Measurements from ENCODE around the gene PSME4. TPM values are rescaled to one million over a fixed set of nuclear protein-coding genes. Genes with fewer than 3 reads are reported as not detected.

The PSME4 gene
- polyA plus RNA-seq, 4 donors, result 19.9 to 24.2 (median 20.7) TPM

GRCh38 chr2:53881986-53882385 is 88.8 kb downstream of the PSME4 start:
- Histone ChIP-seq H3K4me3 (ENCODE audit: low read depth in 1 of 3, low read length in 3 of 3) (no peak overlapping the region), H3K36me3 (ENCODE audit: control insufficient read depth in 3 of 3, insufficient read depth in 2 of 3, low read depth in 1 of 3, low read length in 3 of 3) (peaks cover 2 to 19% (median 18%) of the 10 kb centered on the region in 3 donors), H3K9me3 (ENCODE audit: control insufficient read depth in 2 of 2, insufficient read depth in 1 of 2, low read depth in 1 of 2, low read length in 1 of 2) (no peaks in the 10 kb centered on the region), H3K27ac (ENCODE audit: low read depth in 1 of 3, low read length in 2 of 3) (no peak overlapping the region), H3K4me1 (ENCODE audit: control insufficient read depth in 3 of 3, insufficient read depth in 2 of 3, low read depth in 1 of 3, low read length in 2 of 3) (no peaks in the 10 kb centered on the region), H3K27me3 (ENCODE audit: control insufficient read depth in 3 of 3, insufficient read depth in 3 of 3, low read length in 3 of 3) (no peaks in the 10 kb centered on the region)
- DNase-seq, result no peak
- no peak for FAIRE-seq

- Histone ChIP-seq H3K27ac (ENCODE audit: low read depth in 1 of 3, low read length in 2 of 3) (no peak overlapping the region), H3K9me3 (ENCODE audit: control insufficient read depth in 2 of 2, insufficient read depth in 1 of 2, low read depth in 1 of 2, low read length in 1 of 2) (no peaks in the 10 kb centered on the region), H3K36me3 (ENCODE audit: control insufficient read depth in 3 of 3, insufficient read depth in 2 of 3, low read depth in 1 of 3, low read length in 3 of 3) (peaks cover 2 to 20% (median 19%) of the 10 kb centered on the region in 3 donors), H3K4me3 (ENCODE audit: low read depth in 1 of 3, low read length in 3 of 3) (no peak overlapping the region), H3K27me3 (ENCODE audit: control insufficient read depth in 3 of 3, insufficient read depth in 3 of 3, low read length in 3 of 3) (no peaks in the 10 kb centered on the region), H3K4me1 (ENCODE audit: control insufficient read depth in 3 of 3, insufficient read depth in 2 of 3, low read depth in 1 of 3, low read length in 2 of 3) (no peaks in the 10 kb centered on the region)
- no peak for DNase-seq
- 95% methylated on average over 2 of the region's 2 CpGs for WGBS, 3 donors
- no peak for FAIRE-seq
These were observed 89.4 kb downstream of the PSME4 start for GRCh38 chr2:53881360-53881759.

- no peaks in the 10 kb centered on the region for H3K4me1 ChIP-seq (ENCODE audit: control insufficient read depth in 3 of 3, insufficient read depth in 2 of 3, low read depth in 1 of 3, low read length in 2 of 3)
- H3K36me3 ChIP-seq (ENCODE audit: control insufficient read depth in 3 of 3, insufficient read depth in 2 of 3, low read depth in 1 of 3, low read length in 3 of 3), result peaks cover 2 to 16% (median 16%) of the 10 kb centered on the region in 3 donors
- DNase-seq (no peak), FAIRE-seq (no peak)
- WGBS, 3 donors, result 85 to 96% (median 90%) methylated on average over 3 of the region's 3 CpGs
- H3K27ac ChIP-seq (ENCODE audit: low read depth in 1 of 3, low read length in 2 of 3), result no peak overlapping the region
- no peaks in the 10 kb centered on the region for H3K27me3 ChIP-seq (ENCODE audit: control insufficient read depth in 3 of 3, insufficient read depth in 3 of 3, low read length in 3 of 3)
- no peak overlapping the region for H3K4me3 ChIP-seq (ENCODE audit: low read depth in 1 of 3, low read length in 3 of 3)
- H3K9me3 ChIP-seq (ENCODE audit: control insufficient read depth in 2 of 2, insufficient read depth in 1 of 2, low read depth in 1 of 2, low read length in 1 of 2), result no peaks in the 10 kb centered on the region
These were observed 90.0 kb downstream of the PSME4 start for GRCh38 chr2:53880756-53881155.

- H3K36me3 ChIP-seq (ENCODE audit: control insufficient read depth in 3 of 3, insufficient read depth in 2 of 3, low read depth in 1 of 3, low read length in 3 of 3), result peaks cover 2 to 20% (median 18%) of the 10 kb centered on the region in 3 donors
- 95 to 99% (median 97%) methylated on average over 2 of the region's 2 CpGs for WGBS, 3 donors
- FAIRE-seq, result no peak
These were observed 93.2 kb downstream of the PSME4 start for GRCh38 chr2:53877556-53877955.

GRCh38 chr2:53877112-53877511 is 93.7 kb downstream of the PSME4 start:
- H3K4me3 ChIP-seq (ENCODE audit: low read depth in 1 of 3, low read length in 3 of 3), result no peak overlapping the region
- 48 to 61% (median 55%) methylated on average over 1 of the region's 1 CpG for WGBS, 3 donors

More at GRCh38 chr2:53877556-53877955, 93.2 kb downstream of the PSME4 start:
- Histone ChIP-seq H3K9me3 (ENCODE audit: control insufficient read depth in 2 of 2, insufficient read depth in 1 of 2, low read depth in 1 of 2, low read length in 1 of 2) (no peaks in the 10 kb centered on the region), H3K4me3 (ENCODE audit: low read depth in 1 of 3, low read length in 3 of 3) (no peak overlapping the region), H3K27ac (ENCODE audit: low read depth in 1 of 3, low read length in 2 of 3) (no peak overlapping the region), H3K27me3 (ENCODE audit: control insufficient read depth in 3 of 3, insufficient read depth in 3 of 3, low read length in 3 of 3) (no peaks in the 10 kb centered on the region), H3K4me1 (ENCODE audit: control insufficient read depth in 3 of 3, insufficient read depth in 2 of 3, low read depth in 1 of 3, low read length in 2 of 3) (no peaks in the 10 kb centered on the region)
- DNase-seq, result no peak

GRCh38 chr2:53874401-53874950 is 96.3 kb downstream of the PSME4 start:
- peaks cover 2 to 20% (median 14%) of the 10 kb centered on the region in 3 donors for H3K36me3 ChIP-seq (ENCODE audit: control insufficient read depth in 3 of 3, insufficient read depth in 2 of 3, low read depth in 1 of 3, low read length in 3 of 3)
- no peaks in the 10 kb centered on the region for H3K27me3 ChIP-seq (ENCODE audit: control insufficient read depth in 3 of 3, insufficient read depth in 3 of 3, low read length in 3 of 3)
- DNase-seq, result no peak
- H3K4me1 ChIP-seq (ENCODE audit: control insufficient read depth in 3 of 3, insufficient read depth in 2 of 3, low read depth in 1 of 3, low read length in 2 of 3), result no peaks in the 10 kb centered on the region
- FAIRE-seq, result no peak
- no peaks in the 10 kb centered on the region for H3K9me3 ChIP-seq (ENCODE audit: control insufficient read depth in 2 of 2, insufficient read depth in 1 of 2, low read depth in 1 of 2, low read length in 1 of 2)
- H3K27ac ChIP-seq (ENCODE audit: low read depth in 1 of 3, low read length in 2 of 3), result no peak overlapping the region
- no peak overlapping the region for H3K4me3 ChIP-seq (ENCODE audit: low read depth in 1 of 3, low read length in 3 of 3)
- 91 to 95% (median 95%) methylated on average over 7 of the region's 7 CpGs for WGBS, 3 donors

More at GRCh38 chr2:53877112-53877511, 93.7 kb downstream of the PSME4 start:
- H3K36me3 ChIP-seq (ENCODE audit: control insufficient read depth in 3 of 3, insufficient read depth in 2 of 3, low read depth in 1 of 3, low read length in 3 of 3), result peaks cover 2 to 21% (median 17%) of the 10 kb centered on the region in 3 donors
- H3K27me3 ChIP-seq (ENCODE audit: control insufficient read depth in 3 of 3, insufficient read depth in 3 of 3, low read length in 3 of 3), result no peaks in the 10 kb centered on the region
- DNase-seq (no peak), FAIRE-seq (no peak)
- H3K9me3 ChIP-seq (ENCODE audit: control insufficient read depth in 2 of 2, insufficient read depth in 1 of 2, low read depth in 1 of 2, low read length in 1 of 2), result no peaks in the 10 kb centered on the region
- no peaks in the 10 kb centered on the region for H3K4me1 ChIP-seq (ENCODE audit: control insufficient read depth in 3 of 3, insufficient read depth in 2 of 3, low read depth in 1 of 3, low read length in 2 of 3)
- no peak overlapping the region for H3K27ac ChIP-seq (ENCODE audit: low read depth in 1 of 3, low read length in 2 of 3)

GRCh38 chr2:53867773-53868172 is 103.0 kb downstream of the PSME4 start:
- 95 to 98% (median 95%) methylated on average over 2 of the region's 2 CpGs for WGBS, 3 donors
- Histone ChIP-seq H3K4me3 (ENCODE audit: low read depth in 1 of 3, low read length in 3 of 3) (no peak overlapping the region), H3K27ac (ENCODE audit: low read depth in 1 of 3, low read length in 2 of 3) (no peak overlapping the region), H3K36me3 (ENCODE audit: control insufficient read depth in 3 of 3, insufficient read depth in 2 of 3, low read depth in 1 of 3, low read length in 3 of 3) (peaks cover 8 to 25% (median 9%) of the 10 kb centered on the region in 3 donors), H3K9me3 (ENCODE audit: control insufficient read depth in 2 of 2, insufficient read depth in 1 of 2, low read depth in 1 of 2, low read length in 1 of 2) (no peaks in the 10 kb centered on the region), H3K27me3 (ENCODE audit: control insufficient read depth in 3 of 3, insufficient read depth in 3 of 3, low read length in 3 of 3) (no peaks in the 10 kb centered on the region), H3K4me1 (ENCODE audit: control insufficient read depth in 3 of 3, insufficient read depth in 2 of 3, low read depth in 1 of 3, low read length in 2 of 3) (no peaks in the 10 kb centered on the region)
- FAIRE-seq (no peak), DNase-seq (no peak)

GRCh38 chr2:53867169-53867568 is 103.6 kb downstream of the PSME4 start:
- FAIRE-seq (no peak), DNase-seq (no peak)
- H3K9me3 ChIP-seq (ENCODE audit: control insufficient read depth in 2 of 2, insufficient read depth in 1 of 2, low read depth in 1 of 2, low read length in 1 of 2), result no peaks in the 10 kb centered on the region
- H3K27ac ChIP-seq (ENCODE audit: low read depth in 1 of 3, low read length in 2 of 3), result no peak overlapping the region
- no peaks in the 10 kb centered on the region for H3K27me3 ChIP-seq (ENCODE audit: control insufficient read depth in 3 of 3, insufficient read depth in 3 of 3, low read length in 3 of 3)
- no peak overlapping the region for H3K4me3 ChIP-seq (ENCODE audit: low read depth in 1 of 3, low read length in 3 of 3)
- peaks cover 8 to 21% (median 11%) of the 10 kb centered on the region in 3 donors for H3K36me3 ChIP-seq (ENCODE audit: control insufficient read depth in 3 of 3, insufficient read depth in 2 of 3, low read depth in 1 of 3, low read length in 3 of 3)
- no peaks in the 10 kb centered on the region for H3K4me1 ChIP-seq (ENCODE audit: control insufficient read depth in 3 of 3, insufficient read depth in 2 of 3, low read depth in 1 of 3, low read length in 2 of 3)
- 90 to 96% (median 93%) methylated on average over 5 of the region's 5 CpGs for WGBS, 3 donors

GRCh38 chr2:53865962-53866361 is 104.8 kb downstream of the PSME4 start:
- H3K9me3 ChIP-seq (ENCODE audit: control insufficient read depth in 2 of 2, insufficient read depth in 1 of 2, low read depth in 1 of 2, low read length in 1 of 2), result no peaks in the 10 kb centered on the region
- no peak overlapping the region for H3K4me3 ChIP-seq (ENCODE audit: low read depth in 1 of 3, low read length in 3 of 3)
- peaks cover 8 to 18% (median 11%) of the 10 kb centered on the region in 3 donors for H3K36me3 ChIP-seq (ENCODE audit: control insufficient read depth in 3 of 3, insufficient read depth in 2 of 3, low read depth in 1 of 3, low read length in 3 of 3)
- WGBS, 3 donors, result 84 to 91% (median 88%) methylated on average over 5 of the region's 5 CpGs
- DNase-seq, result no peak
- no peaks in the 10 kb centered on the region for H3K4me1 ChIP-seq (ENCODE audit: control insufficient read depth in 3 of 3, insufficient read depth in 2 of 3, low read depth in 1 of 3, low read length in 2 of 3)
- H3K27ac ChIP-seq (ENCODE audit: low read depth in 1 of 3, low read length in 2 of 3), result no peak overlapping the region
- no peak for FAIRE-seq
- no peaks in the 10 kb centered on the region for H3K27me3 ChIP-seq (ENCODE audit: control insufficient read depth in 3 of 3, insufficient read depth in 3 of 3, low read length in 3 of 3)
